Measurements from ENCODE around the gene PTPN23. TPM values are rescaled to one million over a fixed set of nuclear protein-coding genes. Genes with fewer than 3 reads are reported as not detected.

The PTPN23 gene
- total RNA-seq (2021; fragmentation: NEBNext Ultra II Directional; extraction: Animal tissue kit (Norgen Biotek cat#: 25700)) (44.1 and 46.7 TPM in 2 replicates), polyA plus RNA-seq (2011; rRNA removed) (2.9 and 5.5 TPM in 2 replicates), polyA minus RNA-seq (2011; rRNA and poly(A)+ RNA removed) (12.3 and 13.7 TPM in 2 replicates)
- 2.5 TPM for polyA plus RNA-seq (2011; cell fraction: cytosol; rRNA removed)
- polyA plus RNA-seq (2011; cell fraction: nucleus; rRNA removed): 23.5 TPM
- polyA plus RNA-seq (2012, experiment 1 of 2): 27.9 to 39.5 TPM (median 35.9 TPM) in 4 replicates
- polyA plus RNA-seq (2012, experiment 2 of 2): 29.6 TPM
- 27.1 TPM for polyA plus RNA-seq (2013, experiment 1 of 2)
- polyA plus RNA-seq (2013, experiment 2 of 2): 29.4 TPM
- polyA minus RNA-seq (2011; cell fraction: cytosol; rRNA and poly(A)+ RNA removed): 13.4 TPM
- polyA minus RNA-seq (2011; cell fraction: nucleus; rRNA and poly(A)+ RNA removed): 23.1 TPM
- long read RNA-seq, experiment 1, full-length matches to known transcripts: 2 of 45 reads
- long read RNA-seq, experiment 1, partial matches to known transcripts: 39 of 45 reads
- long read RNA-seq, experiment 1, other reads (novel, unspliced or antisense): 4 of 45 reads
- long read RNA-seq, experiment 2: 0 reads

GRCh38 chr3:47380601-47381316 is at the start of gene PTPN23:
TSS of gene PTPN23 (plus strand) at chr3:47381021. CDS start at chr3:47381097, 76 bp downstream.
- Histone ChIP-seq H3K4ac (replicated peaks; ENCODE audit: insufficient read length, low read depth, low read length) (peak within 1 kb of the TSS; percentile 90), H3K4me1 (replicated peaks in 1 of 4; ENCODE audit: control insufficient read depth in 3 of 4, insufficient read depth in 4 of 4, low read length in 3 of 4) (peaks cover 3 to 5% (median 3%) of the 10 kb centered on the region in 4 experiments; a peak in 6 of 7 replicates), H2BK5ac (ENCODE audit: low read depth, low read length) (peak within 1 kb of the TSS; percentile 91), H3K79me2 (ENCODE audit: control insufficient read depth in 1 of 2, insufficient read depth in 2 of 2, low read length in 2 of 2) (peaks cover 7 to 33% of the 10 kb centered on the region in 2 experiments; a peak in 3 of 4 replicates), H2BK20ac (ENCODE audit: low read length) (no peak within 1 kb of the TSS), H3K14ac (ENCODE audit: insufficient read length) (no peak within 1 kb of the TSS), H3K9ac (replicated peaks in 1 of 4; ENCODE audit: extremely low read depth in 1 of 4, low read depth in 3 of 4, low read length in 3 of 4) (peak within 1 kb of the TSS; percentile 52 to 84 (median 80)), H4K5ac (ENCODE audit: insufficient read length, low read depth, low read length) (peak within 1 kb of the TSS; percentile 95), H3K27ac (ENCODE audit: low read depth, low read length) (peak within 1 kb of the TSS; percentile 81), H2BK120ac (replicated peaks; ENCODE audit: low read depth, low read length) (no peak within 1 kb of the TSS), H4K20me1 (replicated peaks in 1 of 2; ENCODE audit: control insufficient read depth in 1 of 2, insufficient read depth in 2 of 2, low read length in 2 of 2) (peaks cover 0 to 14% of the 10 kb centered on the region in 2 experiments), H2AK5ac (ENCODE audit: low read depth, low read length) (peak within 1 kb of the TSS; percentile 5; the same call in 1 of the 2 replicates), H4K91ac (replicated peaks; ENCODE audit: insufficient read length, low read length) (peak within 1 kb of the TSS; percentile 88), H3K27me3 (replicated peaks in 1 of 4; ENCODE audit: control insufficient read depth in 3 of 4, extremely low read depth in 1 of 4, insufficient read depth in 3 of 4, low read length in 3 of 4) (no peaks in the 10 kb centered on the region), H3K18ac (ENCODE audit: extremely low read depth, low read length) (peak within 1 kb of the TSS; percentile 90), H3K23ac (ENCODE audit: insufficient read length) (no peak within 1 kb of the TSS), H3K36me3 (ENCODE audit: control insufficient read depth in 2 of 4, insufficient read depth in 4 of 4, low read length in 3 of 4) (no peaks in the 10 kb centered on the region), H2BK12ac (ENCODE audit: low read depth, low read length) (peak within 1 kb of the TSS; percentile 60; the same call in 1 of the 2 replicates), H3K9me3 (ENCODE audit: insufficient read depth in 2 of 2, low read depth in 1 of 2, low read length in 1 of 2) (no peaks in the 10 kb centered on the region), H2AFZ (ENCODE audit: low read length) (peak within 1 kb of the TSS; percentile 38), H2BK15ac (ENCODE audit: low read length) (no peak within 1 kb of the TSS), H3K79me1 (ENCODE audit: low read depth, low read length) (peaks cover 8% of the 10 kb centered on the region), H3K4me2 (ENCODE audit: insufficient read depth in 1 of 2, low read depth in 2 of 2, low read length in 2 of 2) (peak within 1 kb of the TSS; percentile 75 to 91), H3K56ac (replicated peaks; ENCODE audit: insufficient read length, low read depth, low read length) (peak within 1 kb of the TSS; percentile 62), H4K8ac (ENCODE audit: extremely low read depth, insufficient read depth, low read length) (peak within 1 kb of the TSS; percentile 96), H3K23me2 (ENCODE audit: low read depth, low read length) (peaks cover 8% of the 10 kb centered on the region), H3K4me3 (ENCODE audit: extremely low read depth in 1 of 4, insufficient read depth in 2 of 4, low read depth in 3 of 4, low read length in 4 of 4) (peak within 1 kb of the TSS; percentile 81 to 94 (median 88))
- DNase-seq (ENCODE audit: low read depth in 1 of 2, low spot score in 2 of 2) (peak; percentile 96 to 98), FAIRE-seq (no peak)
- POLR2A ChIA-PET (ENCODE audit: partially characterized antibody): interaction anchor here (0.6 to 2.1 kb wide), 19 partner anchors 9 to 480 kb away, joined by 3 to 9 read pairs (median 5); partner anchors contain the start of genes CCDC12, NBEAL2 and SETD2
- CTCF ChIA-PET (ENCODE audit: partially characterized antibody): interaction anchor here (0.6 to 1.1 kb wide), 2 partner anchors 16 to 41 kb away, joined by 3 to 4 read pairs; no protein-coding TSS in a partner anchor
- 2% methylated on average over 59 of the region's 61 CpGs; no CpG with 5 or more reads in 1 of the 2 experiments for WGBS, 2 experiments (ENCODE audit: extremely low coverage in 1 of 2, insufficient coverage in 1 of 2, insufficient read length in 1 of 2, insufficient replicate concordance in 2 of 2, low coverage in 1 of 2, low lambda C conversion rate in 2 of 2, missing lambda C conversion rate in 1 of 2)
- TF ChIP-seq HDAC6 (IDR thresholded peaks at IDR 0.05; ENCODE audit: low read depth, low read length) (no peak), POLR2AphosphoS5 (IDR thresholded peaks at IDR 0.05; ENCODE audit: low read depth, low read length) (peak; percentile 82), CEBPB (IDR thresholded peaks at IDR 0.05; ENCODE audit: low read depth, low read length) (no peak), POU5F1 (IDR thresholded peaks at IDR 0.05; ENCODE audit: low read depth, low read length) (no peak), NANOG (IDR thresholded peaks at IDR 0.05; ENCODE audit: insufficient read depth, low read depth, low read length, poor library complexity, severe bottlenecking) (no peak), ZNF274 (IDR thresholded peaks at IDR 0.05; ENCODE audit: borderline replicate concordance, extremely low read depth, low read length) (no peak), SP1 (IDR thresholded peaks at IDR 0.05; ENCODE audit: low read depth, low read length) (no peak), SIN3A (conservative IDR thresholded peaks at IDR 0.05 in 1 of 2, IDR thresholded peaks at IDR 0.05 in 1 of 2; ENCODE audit: low read depth in 1 of 2, low read length in 2 of 2) (peak; percentile 26 to 77; a peak in 2 of 4 replicates)
